GM12878 (cell line): ENCODE measurements around the gene LRRC27. TPM values are rescaled to one million over a fixed set of nuclear protein-coding genes. Genes with fewer than 3 reads are reported as not detected.

Source experiments
- ATAC-seq: fragments of 200-7000 bp; cut with Tn5 transposase; 3 replicates; pipeline ENCODE4 v1.9.1; 2020; ENCODE audit warnings: mild to moderate bottlenecking, moderate library complexity
- BruUV-seq: library from RNA; stranded (reverse); fragments of 400-500 nt; replicated peaks from 2 replicates; lab custom pipeline; 2021; lab: Mats Ljungman, UMichigan
- CTCF ChIA-PET: fragments of 300-600 bp; sonication (Branson Sonifier 250); formaldehyde crosslinking; extraction: SDS; loops from one replicate; lab custom pipeline; 2021; ENCODE audit warnings: inconsistent platforms; lab: Yijun Ruan, JAX
- POLR2A ChIA-PET: fragments of 350-600 bp; formaldehyde crosslinking; extraction: SDS; loops from one replicate; lab custom pipeline; 2021; ENCODE audit warnings: inconsistent platforms; lab: Charles Lee
- RAD21 ChIA-PET: fragments of 300-600 bp; sonication (Branson Sonifier 250); formaldehyde crosslinking; loops from one replicate; lab custom pipeline; 2023; ENCODE audit warnings: antibody characterized with exemption; ENCODE audit not compliant: unreplicated experiment; lab: Charles Lee
- SMC1A ChIA-PET: fragments of 300-600 bp; sonication (Branson Sonifier 250); formaldehyde crosslinking; loops from one replicate; lab custom pipeline; 2023; ENCODE audit not compliant: unreplicated experiment, uncharacterized antibody; lab: Charles Lee
- DNase-seq: peaks from one replicate; pipeline ENCODE4 v3.0.0-alpha.2; 2011; ENCODE audit warnings: low read depth, low spot score
- FAIRE-seq: peaks from 3 replicates; lab custom pipeline; 2011; peaks lifted over from hg19 to GRCh38; lab: Jason Lieb, UNC
- H2AFZ ChIP-seq: 2 replicates; pipeline ENCODE4 v1.6.0; 2011; ENCODE audit warnings: low read depth, low read length, control low read depth; ENCODE audit not compliant: control insufficient read depth
- H3K27ac ChIP-seq: 2 replicates; pipeline ENCODE4 v1.5.1; 2011; ENCODE audit warnings: control low read depth; ENCODE audit not compliant: control insufficient read depth, insufficient read depth
- H3K27me3 ChIP-seq, 2 experiments: replicated peaks in 1 of 2; 2 replicates each; pipeline versions ENCODE4 v1.6.0 to v1.6.1; 2011; ENCODE audit warnings: low read length in 1 of 2; ENCODE audit not compliant: control insufficient read depth in 2 of 2, insufficient read depth in 2 of 2
- H3K36me3 ChIP-seq, 2 experiments: 2 replicates each; pipeline ENCODE4 v1.5.1; 2011; ENCODE audit warnings: low read length in 1 of 2; ENCODE audit not compliant: control insufficient read depth in 2 of 2, insufficient read depth in 2 of 2
- H3K4me1 ChIP-seq: 2 replicates; pipeline ENCODE4 v1.6.1; 2011; ENCODE audit warnings: mild to moderate bottlenecking, low read length, moderate library complexity, mixed read lengths; ENCODE audit not compliant: control insufficient read depth, insufficient read depth
- H3K4me2 ChIP-seq: 2 replicates; pipeline ENCODE4 v1.6.0; 2011; ENCODE audit warnings: control low read depth; ENCODE audit not compliant: control insufficient read depth, insufficient read depth
- H3K4me3 ChIP-seq: fragments of 200-600 bp; sonication (generic); 2 replicates; pipeline ENCODE4 v1.5.1; 2016
- H3K79me2 ChIP-seq: 2 replicates; pipeline ENCODE4 v1.6.0; 2011; ENCODE audit warnings: low read length; ENCODE audit not compliant: control insufficient read depth, insufficient read depth
- H3K9ac ChIP-seq: 2 replicates; pipeline ENCODE4 v1.8.0; 2011; ENCODE audit warnings: low read length, control low read depth, mixed read lengths; ENCODE audit not compliant: control insufficient read depth, insufficient read depth
- H3K9me3 ChIP-seq: replicated peaks from 3 replicates; pipeline ENCODE4 v1.5.1; 2011; ENCODE audit warnings: mild to moderate bottlenecking, low read length; ENCODE audit not compliant: control insufficient read depth, insufficient read depth
- H4K20me1 ChIP-seq: 2 replicates; pipeline ENCODE4 v1.6.0; 2011; ENCODE audit not compliant: control insufficient read depth, insufficient read depth
- CTCF ChIP-seq, 3 experiments: IDR thresholded peaks in 2 of 3; conservative IDR thresholded peaks in 1 of 3; 2 replicates each; pipeline ENCODE4 v1.5.1; 2011; ENCODE audit warnings: low read depth in 3 of 3, low read length in 3 of 3, mild to moderate bottlenecking in 3 of 3, control low read depth in 2 of 3, moderate library complexity in 2 of 3, inconsistent platforms in 1 of 3, mixed read lengths in 1 of 3; ENCODE audit not compliant: control insufficient read depth in 2 of 3, insufficient read depth in 1 of 3; ENCODE audit errors: extremely low read depth in 1 of 3
- E2F4 ChIP-seq: IDR thresholded peaks from 2 replicates; pipeline ENCODE4 v1.6.1; 2012; ENCODE audit warnings: low read depth, low read length, improper control_type of control experiment
- IKZF2 ChIP-seq, 2 experiments: fragments of 450-650 bp; IDR thresholded peaks; 2 replicates each; pipeline ENCODE4 v1.6.1; 2017; ENCODE audit warnings: mild to moderate bottlenecking in 2 of 2, moderate library complexity in 2 of 2
- MEF2B ChIP-seq: fragments of 450-650 bp; IDR thresholded peaks from 2 replicates; pipeline ENCODE4 v1.6.1; 2018; ENCODE audit warnings: mild to moderate bottlenecking, moderate library complexity; ENCODE audit not compliant: partially characterized antibody, poor library complexity, severe bottlenecking
- NR2F1 ChIP-seq: fragments of 450-650 bp; conservative IDR thresholded peaks from 2 replicates; pipeline ENCODE4 v1.6.1; 2017; ENCODE audit warnings: mild to moderate bottlenecking
- SUZ12 ChIP-seq: fragments of 200-600 bp; sonication (generic); IDR thresholded peaks from one replicate; pipeline ENCODE4 v1.6.1; 2018; ENCODE audit warnings: antibody characterized with exemption, mild to moderate bottlenecking; ENCODE audit not compliant: unreplicated experiment
- WGBS: methylation state at CpG from one replicate; pipeline ENCODE4 v1.1.6; 2016; ENCODE audit warnings: low lambda C conversion rate; ENCODE audit not compliant: insufficient replicate concordance, insufficient coverage; ENCODE audit errors: missing lambda C conversion rate; 5-methylcytosine and 5-hydroxymethylcytosine counted together
- in situ Hi-C: fragments of 300-500 bp; cut with MboI; formaldehyde crosslinking; loops from 9 replicates; pipeline ENCODE4 v1.14.3; 2018; ENCODE audit warnings: mixed read lengths
- intact Hi-C: fragments of 100-400 bp; cut with micrococcal nuclease; formaldehyde crosslinking; loops from one replicate; pipeline ENCODE4 v1.14.2; 2022; ENCODE audit not compliant: unreplicated experiment
- polyA plus RNA-seq, 11 experiments: library from polyadenylated mRNA; depleted of rRNA in 4 of 11; unstranded in 6 of 11; stranded (reverse) in 5 of 11; fragments of >200 nt; fragmentation: Nextera tagmentation in 4 of 11; fragmentation: Illumina TruSeq in 1 of 11; extraction: Ambion mirVana in 4 of 11; extraction: Trizol in 1 of 11; gene quantifications; 1 replicate in 1 of 11; 2 replicates in 10 of 11; pipeline versions ENCODE4 v1.2.1 to v1.2.3, GENCODE V29; 2011 to 2016; ENCODE audit warnings: inconsistent platforms in 2 of 11, missing spikeins in 2 of 11, low read depth in 1 of 11
- total RNA-seq, 4 experiments: library from RNA; depleted of rRNA in 3 of 4; stranded (reverse); fragments of >200 nt in 3 of 4; fragmentation: Illumina TruSeq in 1 of 4; extraction: Trizol in 1 of 4; gene quantifications; 2 replicates each; pipeline versions ENCODE4 v1.2.1 to v1.2.3, GENCODE V29; 2013 to 2021

LRRC27 gene
- total and polyA plus RNA-seq, 10 of the 15 experiments (the other 5 are each of a cell fraction or from before 2014, with no cell fraction given): 0.48 to 6.9 (median 4.7) TPM

- intact Hi-C loops (loop anchor here (5.0 kb wide), 1 partner anchor 56 kb away; no protein-coding TSS in a partner anchor), in situ Hi-C loops (no loop called here)
- Histone ChIP-seq H4K20me1 (no peaks in the 10 kb centered on the region), H3K36me3 (no peaks in the 10 kb centered on the region), H3K27me3 (peaks cover 0 to 3% of the 10 kb centered on the region in 2 experiments; a peak in 3 of 4 replicates), H3K9me3 (no peaks in the 10 kb centered on the region), H3K4me2 (peak overlapping the region; percentile 38; the same call in 1 of the 2 replicates), H3K4me3 (no peak overlapping the region), H3K79me2 (no peaks in the 10 kb centered on the region), H3K4me1 (peaks cover 8% of the 10 kb centered on the region; the same call in 1 of the 2 replicates), H3K27ac (no peak overlapping the region), H3K9ac (no peak overlapping the region), H2AFZ (no peak overlapping the region)
- no TSS peak for BruUV-seq
- ChIA-PET SMC1A (no interaction called here), CTCF (no interaction called here), RAD21 (no interaction called here), POLR2A (no interaction called here)
- TF ChIP-seq E2F4: no peak
- TF ChIP-seq SUZ12: peak; percentile 33
- 0 out of 6 replicates have a peak, but pooled peaks of 1 of the 3 experiments have one; percentile 0 for TF ChIP-seq CTCF (IDR thresholded peaks at IDR 0.05 in 2 of 3, conservative IDR thresholded peaks at IDR 0.05 in 1 of 3; ENCODE audit: control insufficient read depth in 2 of 3, extremely low read depth in 1 of 3, insufficient read depth in 1 of 3, low read depth in 3 of 3, low read length in 3 of 3)
- TF ChIP-seq MEF2B: no peak
- 0 out of 2 replicates have a peak, but pooled peaks have one; percentile 21 for TF ChIP-seq NR2F1
- TF ChIP-seq IKZF2 (IDR thresholded peaks at IDR 0.05): no peak
- ATAC-seq (peak; percentile 22), FAIRE-seq (no peak), DNase-seq (no peak)
- WGBS: 9% methylated on average over 62 of the region's 71 CpGs
Measured at GRCh38 chr10:132395704-132396493, 63.9 kb downstream of the LRRC27 start.
